B cell (primary cell): ENCODE results near the gene KLHL1. TPM values are rescaled to one million over a fixed set of nuclear protein-coding genes. Genes with fewer than 3 reads are reported as not detected.

Source experiments
- ATAC-seq: fragments of 200-7000 bp; cut with Tn5 transposase; one replicate; pipeline ENCODE4 v1.10.0; 2021; ENCODE audit warnings: low read depth, mild to moderate bottlenecking, moderate number of reproducible peaks, moderate library complexity
- CTCF ChIA-PET: fragments of 350-600 bp; sonication (Branson Sonifier 250); formaldehyde crosslinking; loops from one replicate; lab custom pipeline; 2021; ENCODE audit warnings: antibody characterized with exemption, inconsistent platforms; lab: Charles Lee
- POLR2A ChIA-PET: fragments of 350-600 bp; sonication (Branson Sonifier 250); formaldehyde crosslinking; loops from one replicate; lab custom pipeline; 2021; ENCODE audit warnings: antibody characterized with exemption; lab: Charles Lee
- DNase-seq: peaks from one replicate; pipeline ENCODE4 v3.0.0; 2013
- H2AFZ ChIP-seq: 2 replicates; pipeline ENCODE4 v1.6.1; 2012; ENCODE audit warnings: mild to moderate bottlenecking, low read depth, low read length; ENCODE audit not compliant: insufficient read depth, poor library complexity, severe bottlenecking
- H3K27ac ChIP-seq, 2 donors: 1 replicate in 1 of 2; 2 replicates in 1 of 2; pipeline ENCODE4 v1.5.1; 2012 to 2013; ENCODE audit warnings: low read length in 2 of 2, mild to moderate bottlenecking in 2 of 2, moderate library complexity in 1 of 2
- H3K27me3 ChIP-seq, 4 experiments: fragments of 200-600 bp in 1 of 4; sonication (generic) in 1 of 4; replicated peaks in 1 of 4; 1 replicate in 2 of 4; 2 replicates in 2 of 4; pipeline versions ENCODE4 v1.6.1 to v1.7.0; 2013 to 2016; ENCODE audit warnings: low read length in 3 of 4, mild to moderate bottlenecking in 2 of 4, mixed read lengths in 1 of 4, moderate library complexity in 1 of 4; ENCODE audit not compliant: insufficient read depth in 4 of 4, control insufficient read depth in 3 of 4; ENCODE audit errors: control extremely low read depth in 1 of 4
- H3K36me3 ChIP-seq, 2 experiments: replicated peaks in 1 of 2; 1 replicate in 1 of 2; 2 replicates in 1 of 2; pipeline versions ENCODE4 v1.6.1 to v1.7.1; 2013; ENCODE audit warnings: low read length in 1 of 2; ENCODE audit not compliant: insufficient read depth in 2 of 2, control insufficient read depth in 1 of 2; ENCODE audit errors: control extremely low read depth in 1 of 2, extremely low read depth in 1 of 2
- H3K4me1 ChIP-seq, 2 donors: fragments of 200-600 bp in 1 of 2; sonication (generic) in 1 of 2; 1 replicate in 1 of 2; 2 replicates in 1 of 2; pipeline versions ENCODE4 v1.5.1 to v1.6.1; 2013 to 2017; ENCODE audit warnings: low read length in 2 of 2; ENCODE audit not compliant: control insufficient read depth in 2 of 2, insufficient read depth in 2 of 2
- H3K4me2 ChIP-seq: replicated peaks from 2 replicates; pipeline ENCODE3; 2012; ENCODE audit warnings: mild to moderate bottlenecking, low read depth, low read length; ENCODE audit not compliant: poor library complexity, severe bottlenecking
- H3K4me3 ChIP-seq, 5 experiments: fragments of 200-600 bp in 1 of 5; sonication (generic) in 1 of 5; 1 replicate in 3 of 5; 2 replicates in 2 of 5; pipeline versions ENCODE4 v1.5.1 to v1.7.0; 2011 to 2016; ENCODE audit warnings: low read length in 4 of 5, mild to moderate bottlenecking in 4 of 5, low read depth in 2 of 5, control low read depth in 1 of 5, moderate library complexity in 1 of 5; ENCODE audit not compliant: insufficient read depth in 1 of 5; ENCODE audit errors: control extremely low read depth in 1 of 5, extremely low read depth in 1 of 5
- H3K79me2 ChIP-seq: fragments of 200-600 bp; sonication (generic); one replicate; pipeline ENCODE4 v1.6.0; 2016; ENCODE audit warnings: low read length; ENCODE audit not compliant: control insufficient read depth, insufficient read depth
- H3K9ac ChIP-seq: fragments of 200-600 bp; sonication (generic); 2 replicates; pipeline ENCODE4 v1.6.1; 2017; ENCODE audit warnings: mild to moderate bottlenecking, low read length, moderate library complexity
- H3K9me3 ChIP-seq, 3 donors: one replicate each; pipeline versions ENCODE4 v1.6.1 to v1.7.1; 2013; ENCODE audit warnings: low read length in 2 of 3; ENCODE audit not compliant: control insufficient read depth in 2 of 3, insufficient read depth in 1 of 3; ENCODE audit errors: control extremely low read depth in 1 of 3
- H4K20me1 ChIP-seq: 2 replicates; pipeline ENCODE4 v1.6.0; 2012; ENCODE audit warnings: mild to moderate bottlenecking, low read length; ENCODE audit not compliant: insufficient read depth, control insufficient read depth, poor library complexity, severe bottlenecking
- H3K27ac Mint-ChIP-seq: one replicate; pipeline ENCODE4 v1.8.0; 2021; ENCODE audit warnings: mixed read lengths
- H3K27me3 Mint-ChIP-seq: one replicate; pipeline ENCODE4 v1.8.0; 2021; ENCODE audit warnings: mixed read lengths
- H3K4me1 Mint-ChIP-seq: one replicate; pipeline ENCODE4 v1.8.0; 2021; ENCODE audit warnings: mixed read lengths
- H3K4me3 Mint-ChIP-seq: one replicate; pipeline ENCODE4 v1.8.0; 2021; ENCODE audit warnings: mixed read lengths
- H3K9me3 Mint-ChIP-seq: one replicate; pipeline ENCODE4 v1.8.0; 2022; ENCODE audit warnings: mixed read lengths; ENCODE audit not compliant: insufficient read depth
- EZH2 ChIP-seq: IDR thresholded peaks from 2 replicates; pipeline ENCODE4 v1.6.1; 2012; ENCODE audit warnings: borderline replicate concordance, low read depth, mild to moderate bottlenecking, moderate library complexity, low read length; ENCODE audit not compliant: insufficient read depth, poor library complexity, severe bottlenecking
- WGBS: methylation state at CpG from one replicate; pipeline ENCODE4 v1.1.5; 2013; ENCODE audit warnings: missing lambda C conversion rate; ENCODE audit not compliant: insufficient coverage; 5-methylcytosine and 5-hydroxymethylcytosine counted together
- intact Hi-C: fragments of 100-400 bp; cut with micrococcal nuclease; formaldehyde crosslinking; loops from one replicate; pipeline ENCODE4 v1.10.0; 2022
- polyA plus RNA-seq: library from polyadenylated mRNA; depleted of rRNA; stranded (reverse); fragments of >200 nt; gene quantifications from 2 replicates; pipeline ENCODE4 v1.2.3, GENCODE V29; 2012
- total RNA-seq, 2 donors: library from RNA; stranded (reverse); fragments of 120-200 nt in 1 of 2; gene quantifications; 1 replicate in 1 of 2; 2 replicates in 1 of 2; pipeline versions ENCODE4 v1.2.3 to v1.2.4, GENCODE V29; 2013 to 2022
- TF ChIP-seq, protein P1 (sequence below): fragments of 200-600 bp; IDR thresholded peaks from one replicate; pipeline ENCODE4 v1.8.0; 2022; ENCODE audit warnings: antibody characterized with exemption, mild to moderate bottlenecking

The KLHL1 gene
- total and polyA plus RNA-seq, 2 donors (not counting 1 experiment from before 2014, with no cell fraction given): not detected

GRCh38 chr13:69997061-69997460, 111.2 kb downstream of the KLHL1 start:
- DNase-seq (no peak), ATAC-seq (no peak)
- ChIA-PET CTCF (no interaction called here), POLR2A (no interaction called here)
- Histone ChIP-seq H3K4me2 (no peak overlapping the region), H3K4me1 (no peaks in the 10 kb centered on the region), H3K9me3 (no peaks in the 10 kb centered on the region), H2AFZ (no peak overlapping the region), H4K20me1 (no peaks in the 10 kb centered on the region), H3K27ac (no peak overlapping the region), H3K9ac (no peak overlapping the region), H3K79me2 (no peaks in the 10 kb centered on the region), H3K4me3 (no peak overlapping the region), H3K36me3 (no peaks in the 10 kb centered on the region), H3K27me3 (no peaks in the 10 kb centered on the region)
- intact Hi-C loops: no loop called here
- Mint-ChIP-seq H3K27me3 (no peaks in the 10 kb centered on the region), H3K9me3 (peaks cover 2% of the 10 kb centered on the region), H3K27ac (no peak overlapping the region), H3K4me1 (no peaks in the 10 kb centered on the region), H3K4me3 (no peak overlapping the region)
- TF ChIP-seq, protein P1, sequence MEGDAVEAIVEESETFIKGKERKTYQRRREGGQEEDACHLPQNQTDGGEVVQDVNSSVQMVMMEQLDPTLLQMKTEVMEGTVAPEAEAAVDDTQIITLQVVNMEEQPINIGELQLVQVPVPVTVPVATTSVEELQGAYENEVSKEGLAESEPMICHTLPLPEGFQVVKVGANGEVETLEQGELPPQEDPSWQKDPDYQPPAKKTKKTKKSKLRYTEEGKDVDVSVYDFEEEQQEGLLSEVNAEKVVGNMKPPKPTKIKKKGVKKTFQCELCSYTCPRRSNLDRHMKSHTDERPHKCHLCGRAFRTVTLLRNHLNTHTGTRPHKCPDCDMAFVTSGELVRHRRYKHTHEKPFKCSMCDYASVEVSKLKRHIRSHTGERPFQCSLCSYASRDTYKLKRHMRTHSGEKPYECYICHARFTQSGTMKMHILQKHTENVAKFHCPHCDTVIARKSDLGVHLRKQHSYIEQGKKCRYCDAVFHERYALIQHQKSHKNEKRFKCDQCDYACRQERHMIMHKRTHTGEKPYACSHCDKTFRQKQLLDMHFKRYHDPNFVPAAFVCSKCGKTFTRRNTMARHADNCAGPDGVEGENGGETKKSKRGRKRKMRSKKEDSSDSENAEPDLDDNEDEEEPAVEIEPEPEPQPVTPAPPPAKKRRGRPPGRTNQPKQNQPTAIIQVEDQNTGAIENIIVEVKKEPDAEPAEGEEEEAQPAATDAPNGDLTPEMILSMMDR: no peak
- no peak for TF ChIP-seq EZH2
- 100% methylated on average over 2 of the region's 4 CpGs for WGBS

DNA sequence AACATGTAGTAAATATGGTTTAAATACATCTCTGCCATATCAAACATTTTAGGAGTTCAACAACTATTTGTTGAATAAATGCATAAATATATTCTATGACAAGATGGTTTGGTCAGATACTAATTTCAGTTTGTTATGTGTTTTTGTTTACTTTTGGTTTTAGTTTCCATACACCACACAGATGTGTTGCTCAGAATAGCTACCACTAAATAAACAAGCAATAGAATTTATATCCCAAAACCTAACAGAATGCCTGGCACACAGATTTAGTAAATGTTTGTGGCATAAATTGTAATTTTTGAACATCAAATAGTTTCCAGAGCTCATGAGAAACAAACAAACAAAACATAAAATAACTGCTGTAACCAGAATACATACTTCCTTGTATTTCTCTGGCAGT, 127.5 kb downstream of the KLHL1 start:
- POLR2A ChIA-PET: no interaction called here
- H3K4me1 Mint-ChIP-seq: no peaks in the 10 kb centered on the region
- no peak for ATAC-seq

More for the DNA sequence above, 127.5 kb downstream of the KLHL1 start:
- Histone ChIP-seq H3K4me3 (no peak overlapping the region), H3K9me3 (peaks cover 0 to 4% (median 0%) of the 10 kb centered on the region in 3 donors), H3K9ac (no peak overlapping the region), H3K79me2 (no peaks in the 10 kb centered on the region), H3K27me3 (no peaks in the 10 kb centered on the region), H4K20me1 (no peaks in the 10 kb centered on the region), H2AFZ (no peak overlapping the region), H3K27ac (no peak overlapping the region), H3K4me2 (no peak overlapping the region), H3K36me3 (no peaks in the 10 kb centered on the region), H3K4me1 (no peaks in the 10 kb centered on the region)
- no peak overlapping the region for H3K4me3 Mint-ChIP-seq
- intact Hi-C loops: no loop called here
- no peak for TF ChIP-seq EZH2
- TF ChIP-seq, protein P1: no peak
- H3K9me3 Mint-ChIP-seq: no peaks in the 10 kb centered on the region
- CTCF ChIA-PET: no interaction called here
- no peaks in the 10 kb centered on the region for H3K27me3 Mint-ChIP-seq
- no peak overlapping the region for H3K27ac Mint-ChIP-seq
- DNase-seq: no peak
